Anterior cingulate cortex (tissue), 58 donors: ENCODE measurements around the gene TRPM3.
A peak's percentile ranks its signal among the peaks of the same experiment; 100 is the strongest.

ENCODE experiments used
- DNase-seq, 58 donors: peaks; one replicate each; lab custom pipeline; 2025; lab: John Stamatoyannopoulos, UW

The TRPM3 gene

GRCh38 chr9:70852711-70853240 lies 268.6 kb downstream of the TRPM3 start:
- DNase-seq, result no peak

GRCh38 chr9:70840266-70840665 lies 281.2 kb downstream of the TRPM3 start:
- DNase-seq, result no peak

- no peak for DNase-seq
Observed at GRCh38 chr9:70835323-70835722, 286.1 kb downstream of the TRPM3 start.

- no peak for DNase-seq
Observed at GRCh38 chr9:70832492-70832891, 288.9 kb downstream of the TRPM3 start.

- no peak for DNase-seq
Observed at GRCh38 chr9:70830618-70831017, 290.8 kb downstream of the TRPM3 start.

- DNase-seq, result no peak
Observed at GRCh38 chr9:70829591-70830265, 291.7 kb downstream of the TRPM3 start.

GRCh38 chr9:70826562-70826961 lies 294.9 kb downstream of the TRPM3 start:
- no peak for DNase-seq

GRCh38 chr9:70823284-70823683 lies 298.1 kb downstream of the TRPM3 start:
- no peak for DNase-seq

- DNase-seq, result no peak
Observed at GRCh38 chr9:70817311-70817710, 304.1 kb downstream of the TRPM3 start.

GRCh38 chr9:70816891-70817290 lies 304.5 kb downstream of the TRPM3 start:
- DNase-seq, result no peak

GRCh38 chr9:70816316-70816715 lies 305.1 kb downstream of the TRPM3 start:
- DNase-seq, result no peak

- no peak for DNase-seq
Observed at GRCh38 chr9:70814597-70814996, 306.8 kb downstream of the TRPM3 start.

- DNase-seq, result no peak
Observed at GRCh38 chr9:70813141-70813540, 308.3 kb downstream of the TRPM3 start.

- no peak for DNase-seq
Observed at GRCh38 chr9:70811638-70812037, 309.8 kb downstream of the TRPM3 start.

- DNase-seq, result no peak
Observed at GRCh38 chr9:70806875-70807274, 314.5 kb downstream of the TRPM3 start.

GRCh38 chr9:70805949-70806348 lies 315.5 kb downstream of the TRPM3 start:
- peak in 44 of 58 donors; percentile 3 to 68 (median 30) for DNase-seq

- DNase-seq, result no peak
Observed at GRCh38 chr9:70802758-70803436, 318.5 kb downstream of the TRPM3 start.

- no peak for DNase-seq
Observed at GRCh38 chr9:70802206-70802605, 319.2 kb downstream of the TRPM3 start.

- DNase-seq, result no peak
Observed at GRCh38 chr9:70801181-70801829, 320.1 kb downstream of the TRPM3 start.

- no peak for DNase-seq
Observed at GRCh38 chr9:70798018-70798417, 323.4 kb downstream of the TRPM3 start.

- no peak for DNase-seq
Observed at GRCh38 chr9:70795841-70796240, 325.6 kb downstream of the TRPM3 start.

GRCh38 chr9:70792796-70793195 lies 328.6 kb downstream of the TRPM3 start:
- no peak for DNase-seq
